Lung (tissue), 12 donors: ENCODE results near the gene ROPN1B. TPM values are rescaled to one million over a fixed set of nuclear protein-coding genes. Genes with fewer than 3 reads are reported as not detected.

Experiments used
- ATAC-seq: fragments of 200-7000 bp; cut with Tn5 transposase; one replicate; pipeline ENCODE4 v1.9.1; 2020; ENCODE audit warnings: moderate number of reproducible peaks; ENCODE audit not compliant: insufficient read depth, low FRiP score
- DNase-seq, 3 donors: peaks; one replicate each; pipeline ENCODE4 v3.0.0-alpha.2; 2013 to 2017
- H3K27ac ChIP-seq, 2 donors: one replicate each; pipeline ENCODE4 v1.5.1; 2013; ENCODE audit warnings: mild to moderate bottlenecking in 2 of 2, moderate library complexity in 2 of 2, control low read depth in 1 of 2, inconsistent platforms in 1 of 2, low read depth in 1 of 2, low read length in 1 of 2
- H3K27me3 ChIP-seq, 3 donors: one replicate each; pipeline ENCODE4 v1.5.1; 2013; ENCODE audit warnings: low read length in 2 of 3; ENCODE audit not compliant: control insufficient read depth in 3 of 3, insufficient read depth in 3 of 3
- H3K36me3 ChIP-seq, 4 donors: one replicate each; pipeline ENCODE4 v1.5.1; 2013; ENCODE audit warnings: low read length in 4 of 4, mild to moderate bottlenecking in 1 of 4, moderate library complexity in 1 of 4; ENCODE audit not compliant: control insufficient read depth in 4 of 4, insufficient read depth in 4 of 4
- H3K4me1 ChIP-seq, 5 donors: one replicate each; pipeline ENCODE4 v1.5.1; 2013; ENCODE audit warnings: low read length in 5 of 5, mild to moderate bottlenecking in 2 of 5, moderate library complexity in 1 of 5; ENCODE audit not compliant: control insufficient read depth in 5 of 5, insufficient read depth in 5 of 5
- H3K4me3 ChIP-seq: one replicate; pipeline ENCODE4 v1.5.1; 2013; ENCODE audit warnings: mild to moderate bottlenecking, control low read depth, moderate library complexity
- H3K9ac ChIP-seq, 2 donors: one replicate each; pipeline ENCODE4 v1.5.1; 2013; ENCODE audit warnings: low read length in 2 of 2, control low read depth in 1 of 2; ENCODE audit not compliant: insufficient read depth in 1 of 2
- H3K9me3 ChIP-seq, 4 donors: one replicate each; pipeline ENCODE4 v1.5.1; 2013; ENCODE audit warnings: low read length in 3 of 4, mild to moderate bottlenecking in 1 of 4, moderate library complexity in 1 of 4; ENCODE audit not compliant: control insufficient read depth in 4 of 4, insufficient read depth in 3 of 4
- WGBS, 2 donors: extraction: QIAGEN DNeasy Blood & Tissue Kit; methylation state at CpG; one replicate each; pipeline ENCODE4 v1.1.7; 2013; 5-methylcytosine and 5-hydroxymethylcytosine counted together
- polyA plus RNA-seq, 2 donors: library from polyadenylated mRNA; stranded (reverse); fragments of 200-250 nt; gene quantifications; one replicate each; pipeline ENCODE4 v1.2.1, GENCODE V29; 2013
- total RNA-seq, 2 donors: library from RNA; depleted of rRNA in 1 of 2; stranded (reverse); fragments of >200 nt in 1 of 2; gene quantifications; one replicate each; pipeline ENCODE4 v1.2.1, GENCODE V29; 2014 to 2021
- TF ChIP-seq, protein P1 (sequence below): IDR thresholded peaks from 2 replicates; pipeline ENCODE4 v1.5.1; 2012; ENCODE audit warnings: mild to moderate bottlenecking; ENCODE audit errors: control extremely low read depth, extremely low read depth
- donor health status: control.
- donor health status: control.
- donor health status: Bipolar disorder and iron deficiency.
- donor health status: healthy.
- donor health status: DM: yes; HTN: yes; CAD: no.

Gene ROPN1B
- total and polyA plus RNA-seq, 4 donors: 0.14 to 0.67 (median 0.47) TPM

DNA sequence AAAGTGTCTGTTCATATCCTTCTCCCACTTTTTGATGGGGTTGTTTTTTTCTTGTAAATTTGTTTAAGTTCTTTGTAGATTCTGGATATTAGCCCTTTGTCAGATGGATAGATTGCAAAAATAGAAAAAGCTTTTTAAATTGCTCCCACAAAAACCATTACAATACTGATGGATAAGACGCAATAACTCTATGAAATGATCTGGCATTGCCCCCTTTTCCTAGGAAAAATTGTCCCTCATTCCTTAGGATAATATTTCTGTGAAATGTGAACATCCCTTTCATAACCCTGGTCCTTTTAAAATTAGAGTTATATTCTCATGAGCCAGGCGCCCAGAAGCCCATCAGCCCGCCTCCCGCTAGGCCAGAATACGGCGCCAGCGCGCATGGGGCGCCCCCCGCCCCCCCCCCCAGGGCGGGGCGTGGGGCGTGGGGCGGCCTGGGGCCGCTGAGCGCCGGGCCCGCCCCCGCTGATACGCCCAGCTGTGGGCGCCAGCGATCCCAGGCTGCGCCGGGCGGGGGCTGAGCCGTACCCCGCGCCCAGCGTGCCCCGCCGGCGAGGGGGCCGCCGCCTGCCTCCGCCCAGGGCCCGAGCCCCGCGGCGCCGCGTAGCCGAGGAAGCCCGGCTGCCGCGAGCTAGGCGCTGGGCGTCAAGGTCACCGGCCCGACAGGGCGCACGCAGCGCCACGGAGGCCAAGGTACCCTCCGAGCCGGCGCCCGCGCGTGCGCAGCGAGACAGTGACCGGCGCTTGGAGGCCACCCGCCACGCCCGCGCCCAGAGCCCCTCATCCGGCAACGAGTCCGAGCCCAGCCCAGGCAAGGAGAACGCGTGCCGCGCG is 11.1 kb upstream of the ROPN1B start:
- H3K27ac ChIP-seq: peak overlapping the region in 1 of 2 donors; percentile 48
- peaks cover 0 to 2% (median 0%) of the 10 kb centered on the region in 5 donors for H3K4me1 ChIP-seq
- TF ChIP-seq, protein P1, sequence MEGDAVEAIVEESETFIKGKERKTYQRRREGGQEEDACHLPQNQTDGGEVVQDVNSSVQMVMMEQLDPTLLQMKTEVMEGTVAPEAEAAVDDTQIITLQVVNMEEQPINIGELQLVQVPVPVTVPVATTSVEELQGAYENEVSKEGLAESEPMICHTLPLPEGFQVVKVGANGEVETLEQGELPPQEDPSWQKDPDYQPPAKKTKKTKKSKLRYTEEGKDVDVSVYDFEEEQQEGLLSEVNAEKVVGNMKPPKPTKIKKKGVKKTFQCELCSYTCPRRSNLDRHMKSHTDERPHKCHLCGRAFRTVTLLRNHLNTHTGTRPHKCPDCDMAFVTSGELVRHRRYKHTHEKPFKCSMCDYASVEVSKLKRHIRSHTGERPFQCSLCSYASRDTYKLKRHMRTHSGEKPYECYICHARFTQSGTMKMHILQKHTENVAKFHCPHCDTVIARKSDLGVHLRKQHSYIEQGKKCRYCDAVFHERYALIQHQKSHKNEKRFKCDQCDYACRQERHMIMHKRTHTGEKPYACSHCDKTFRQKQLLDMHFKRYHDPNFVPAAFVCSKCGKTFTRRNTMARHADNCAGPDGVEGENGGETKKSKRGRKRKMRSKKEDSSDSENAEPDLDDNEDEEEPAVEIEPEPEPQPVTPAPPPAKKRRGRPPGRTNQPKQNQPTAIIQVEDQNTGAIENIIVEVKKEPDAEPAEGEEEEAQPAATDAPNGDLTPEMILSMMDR: no peak
- DNase-seq: no peak
- no peaks in the 10 kb centered on the region for H3K36me3 ChIP-seq
- peaks cover 12 to 32% (median 23%) of the 10 kb centered on the region in 3 donors for H3K27me3 ChIP-seq
- peaks cover 0 to 3% (median 0%) of the 10 kb centered on the region in 4 donors for H3K9me3 ChIP-seq
- H3K9ac ChIP-seq: no peak overlapping the region
- H3K4me3 ChIP-seq: no peak overlapping the region
- 7 to 14% methylated on average over 28 to 72 of the region's 75 CpGs for WGBS, 2 donors
- ATAC-seq: no peak

DNA sequence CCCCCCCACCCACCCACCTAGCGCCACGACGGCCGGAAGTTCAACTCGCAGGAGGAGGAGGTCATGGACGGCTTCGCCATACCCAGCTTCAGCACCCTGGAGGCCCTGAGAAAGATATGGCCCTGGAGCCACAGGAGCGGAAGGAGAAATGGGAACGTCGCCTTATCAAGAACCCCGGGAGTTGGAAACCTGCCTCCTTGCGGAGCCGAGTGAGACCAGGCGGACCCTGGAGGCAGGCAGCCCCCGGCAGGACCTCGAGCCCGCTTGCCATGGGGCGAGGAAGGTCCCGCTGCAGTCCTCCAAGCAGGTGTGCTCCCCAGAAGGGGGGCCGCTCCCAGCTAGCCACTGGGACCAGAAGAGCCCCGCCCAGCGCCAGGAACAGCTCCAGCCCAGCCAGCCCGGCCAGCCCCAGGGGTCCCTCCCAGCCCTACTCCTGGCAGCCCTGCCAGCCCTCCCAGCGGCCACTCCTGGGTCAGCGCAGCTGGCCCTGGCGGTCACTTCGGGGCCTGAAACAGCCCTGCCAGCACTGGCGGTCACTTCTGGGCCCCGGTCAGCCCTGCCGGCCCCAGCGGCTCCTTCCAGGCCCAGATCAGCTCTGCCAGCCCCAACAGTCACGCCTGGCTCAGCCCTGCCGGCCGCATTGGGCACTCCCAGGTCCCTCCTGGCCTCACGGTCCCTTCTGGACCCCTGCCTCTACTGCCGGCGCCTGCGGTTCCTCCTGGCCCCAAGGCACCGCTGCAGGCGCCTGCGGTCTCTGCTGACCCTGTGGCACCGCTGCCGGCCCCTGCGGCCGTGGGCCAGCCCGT is 10.3 kb upstream of the ROPN1B start:
- H3K9me3 ChIP-seq: peaks cover 0 to 3% (median 0%) of the 10 kb centered on the region in 4 donors
- peaks cover 0 to 2% (median 0%) of the 10 kb centered on the region in 5 donors for H3K4me1 ChIP-seq
- H3K27ac ChIP-seq: no peak overlapping the region
- no peak overlapping the region for H3K9ac ChIP-seq
- TF ChIP-seq, protein P1: no peak
- H3K36me3 ChIP-seq: no peaks in the 10 kb centered on the region
- ATAC-seq (no peak), DNase-seq (no peak)
- 72 to 85% methylated on average over 42 to 46 of the region's 46 CpGs for WGBS, 2 donors
- H3K27me3 ChIP-seq: peaks cover 12 to 32% (median 23%) of the 10 kb centered on the region in 3 donors
- H3K4me3 ChIP-seq: no peak overlapping the region

DNA sequence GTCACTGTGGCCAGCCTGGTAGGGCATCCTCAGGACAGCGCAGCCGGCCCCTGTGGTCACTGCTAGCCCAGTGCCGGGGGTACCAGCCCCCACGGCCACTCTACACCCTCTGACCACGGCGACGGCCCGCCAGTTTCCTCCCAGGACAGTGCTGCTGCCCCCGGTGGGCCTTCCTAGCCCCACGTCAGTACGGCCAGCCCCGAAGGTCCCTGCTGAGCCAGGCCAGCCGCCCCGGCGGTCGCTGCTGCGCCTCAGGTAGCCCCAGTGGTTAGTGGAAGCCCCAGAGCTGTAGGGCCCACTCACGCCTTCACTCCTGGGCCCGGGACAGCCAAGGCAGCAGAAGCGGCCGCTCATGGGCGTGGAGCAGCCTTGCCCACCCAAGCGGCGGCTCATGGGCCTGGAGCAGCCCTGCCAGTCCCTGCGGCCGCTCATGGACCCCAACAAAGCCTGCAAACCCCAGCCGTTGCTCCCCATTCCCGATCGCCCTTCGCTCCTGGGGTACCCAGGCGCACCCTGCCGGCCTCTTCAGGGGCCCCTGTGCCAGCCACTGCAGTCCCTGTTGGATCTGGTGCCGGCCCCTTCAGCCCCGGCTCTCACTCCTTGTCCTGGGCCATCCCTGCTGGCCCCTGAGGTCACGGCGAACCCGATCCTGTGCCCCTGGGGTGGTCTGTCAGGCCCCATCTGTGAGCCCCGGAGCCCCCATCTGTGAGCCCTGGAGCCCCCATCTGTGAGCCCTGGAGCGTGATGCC is 9.5 kb upstream of the ROPN1B start:
- TF ChIP-seq, protein P1: no peak
- H3K36me3 ChIP-seq: no peaks in the 10 kb centered on the region
- 95 to 96% methylated on average over 39 of the region's 39 CpGs for WGBS, 2 donors
- H3K27ac ChIP-seq: no peak overlapping the region
- H3K9me3 ChIP-seq: peaks cover 0 to 3% (median 0%) of the 10 kb centered on the region in 4 donors
- DNase-seq (no peak), ATAC-seq (no peak)
- H3K9ac ChIP-seq: no peak overlapping the region
- peaks cover 0 to 2% (median 0%) of the 10 kb centered on the region in 5 donors for H3K4me1 ChIP-seq
- H3K27me3 ChIP-seq: peaks cover 12 to 29% (median 23%) of the 10 kb centered on the region in 3 donors
- H3K4me3 ChIP-seq: no peak overlapping the region
